Fibroblast of pulmonary artery (primary cell): ENCODE results near the gene PRR12.

Source experiments
- DNase-seq: peaks from one replicate; pipeline ENCODE4 v3.0.0-alpha.2; 2010; ENCODE audit warnings: low read depth
- H3K4me3 ChIP-seq: replicated peaks from 2 replicates; pipeline ENCODE4 v1.5.1; 2011; ENCODE audit warnings: low read depth, mild to moderate bottlenecking, control low read depth, low read length, moderate library complexity
- TF ChIP-seq, protein P1 (sequence below): IDR thresholded peaks from 2 replicates; pipeline ENCODE4 v1.5.1; 2011; ENCODE audit warnings: mild to moderate bottlenecking, control low read depth, low read length, inconsistent platforms; ENCODE audit errors: missing control alignments

Gene PRR12

DNA sequence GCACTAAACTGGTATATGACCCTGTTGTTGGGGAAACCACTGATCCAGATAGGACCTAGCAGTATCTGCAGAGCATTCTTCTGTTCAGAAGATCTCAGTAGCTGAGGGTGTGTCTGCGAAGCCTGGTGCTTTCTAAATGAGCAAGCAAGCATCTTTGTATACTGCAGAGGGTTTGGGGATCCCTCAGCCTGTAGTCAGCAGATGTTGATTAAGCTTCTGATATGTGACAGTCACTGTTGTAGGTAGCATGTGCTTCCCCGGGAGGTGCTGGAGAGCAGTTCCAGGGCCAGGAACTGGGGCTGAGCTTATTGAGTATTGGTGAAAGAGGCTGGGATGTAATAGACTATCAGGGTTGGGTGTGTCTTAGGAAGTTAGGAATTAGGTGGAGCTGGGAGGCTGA lies 52.5 kb downstream of the PRR12 start:
- H3K4me3 ChIP-seq, result peak overlapping the region; percentile 20
- no peak for DNase-seq
- TF ChIP-seq, protein P1, sequence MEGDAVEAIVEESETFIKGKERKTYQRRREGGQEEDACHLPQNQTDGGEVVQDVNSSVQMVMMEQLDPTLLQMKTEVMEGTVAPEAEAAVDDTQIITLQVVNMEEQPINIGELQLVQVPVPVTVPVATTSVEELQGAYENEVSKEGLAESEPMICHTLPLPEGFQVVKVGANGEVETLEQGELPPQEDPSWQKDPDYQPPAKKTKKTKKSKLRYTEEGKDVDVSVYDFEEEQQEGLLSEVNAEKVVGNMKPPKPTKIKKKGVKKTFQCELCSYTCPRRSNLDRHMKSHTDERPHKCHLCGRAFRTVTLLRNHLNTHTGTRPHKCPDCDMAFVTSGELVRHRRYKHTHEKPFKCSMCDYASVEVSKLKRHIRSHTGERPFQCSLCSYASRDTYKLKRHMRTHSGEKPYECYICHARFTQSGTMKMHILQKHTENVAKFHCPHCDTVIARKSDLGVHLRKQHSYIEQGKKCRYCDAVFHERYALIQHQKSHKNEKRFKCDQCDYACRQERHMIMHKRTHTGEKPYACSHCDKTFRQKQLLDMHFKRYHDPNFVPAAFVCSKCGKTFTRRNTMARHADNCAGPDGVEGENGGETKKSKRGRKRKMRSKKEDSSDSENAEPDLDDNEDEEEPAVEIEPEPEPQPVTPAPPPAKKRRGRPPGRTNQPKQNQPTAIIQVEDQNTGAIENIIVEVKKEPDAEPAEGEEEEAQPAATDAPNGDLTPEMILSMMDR, result no peak

DNA sequence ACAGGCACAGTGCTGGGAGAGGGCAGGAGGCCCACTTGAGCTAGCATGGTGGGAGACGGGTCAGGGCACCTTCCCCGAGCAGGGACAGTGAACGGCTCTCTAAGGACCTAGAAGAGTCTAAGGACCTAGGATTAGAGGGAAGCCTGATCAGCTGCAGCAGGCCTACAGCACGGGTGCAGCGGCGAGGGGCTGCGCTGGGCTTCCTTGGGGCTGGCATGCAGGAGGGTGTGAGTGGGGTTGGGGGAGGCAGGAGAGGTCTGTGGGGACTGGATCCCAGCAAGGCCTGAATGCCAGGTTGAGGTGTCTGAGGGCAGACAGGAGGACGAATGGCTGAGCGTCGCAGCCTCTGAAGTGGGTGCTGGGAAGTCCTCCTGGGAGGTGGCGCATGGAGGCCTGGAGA lies 54.6 kb downstream of the PRR12 start:
- no peak overlapping the region for H3K4me3 ChIP-seq
- no peak for DNase-seq
- TF ChIP-seq, protein P1, result no peak

- TF ChIP-seq, protein P1, result no peak
- no peak overlapping the region for H3K4me3 ChIP-seq
- DNase-seq, result no peak
Observed at GRCh38 chr19:49645995-49646394, 55.0 kb downstream of the PRR12 start.

GRCh38 chr19:49646586-49646985 lies 55.6 kb downstream of the PRR12 start:
- TF ChIP-seq, protein P1, result no peak
- DNase-seq, result no peak
- H3K4me3 ChIP-seq, result no peak overlapping the region

- DNase-seq, result no peak
- TF ChIP-seq, protein P1, result no peak
- no peak overlapping the region for H3K4me3 ChIP-seq
Observed at GRCh38 chr19:49651029-49651819, 60.2 kb downstream of the PRR12 start.

- H3K4me3 ChIP-seq, result no peak overlapping the region
- no peak for DNase-seq
- TF ChIP-seq, protein P1, result no peak
Observed at GRCh38 chr19:49651820-49652550, 61.0 kb downstream of the PRR12 start.
